ENCODE data around the gene KLHL29.

Gene KLHL29

GRCh38 chr2:23624378-23624777 lies 239.4 kb downstream of the KLHL29 start:
- no peak for DNase-seq

GRCh38 chr2:23624915-23625314 lies 239.9 kb downstream of the KLHL29 start:
- no peak for DNase-seq

- DNase-seq = no peak
Observed at GRCh38 chr2:23625726-23626125, 240.7 kb downstream of the KLHL29 start.

GRCh38 chr2:23626701-23627230 lies 241.8 kb downstream of the KLHL29 start:
- no peak for DNase-seq

- DNase-seq = no peak
Observed at GRCh38 chr2:23627236-23628009, 242.4 kb downstream of the KLHL29 start.

DNA sequence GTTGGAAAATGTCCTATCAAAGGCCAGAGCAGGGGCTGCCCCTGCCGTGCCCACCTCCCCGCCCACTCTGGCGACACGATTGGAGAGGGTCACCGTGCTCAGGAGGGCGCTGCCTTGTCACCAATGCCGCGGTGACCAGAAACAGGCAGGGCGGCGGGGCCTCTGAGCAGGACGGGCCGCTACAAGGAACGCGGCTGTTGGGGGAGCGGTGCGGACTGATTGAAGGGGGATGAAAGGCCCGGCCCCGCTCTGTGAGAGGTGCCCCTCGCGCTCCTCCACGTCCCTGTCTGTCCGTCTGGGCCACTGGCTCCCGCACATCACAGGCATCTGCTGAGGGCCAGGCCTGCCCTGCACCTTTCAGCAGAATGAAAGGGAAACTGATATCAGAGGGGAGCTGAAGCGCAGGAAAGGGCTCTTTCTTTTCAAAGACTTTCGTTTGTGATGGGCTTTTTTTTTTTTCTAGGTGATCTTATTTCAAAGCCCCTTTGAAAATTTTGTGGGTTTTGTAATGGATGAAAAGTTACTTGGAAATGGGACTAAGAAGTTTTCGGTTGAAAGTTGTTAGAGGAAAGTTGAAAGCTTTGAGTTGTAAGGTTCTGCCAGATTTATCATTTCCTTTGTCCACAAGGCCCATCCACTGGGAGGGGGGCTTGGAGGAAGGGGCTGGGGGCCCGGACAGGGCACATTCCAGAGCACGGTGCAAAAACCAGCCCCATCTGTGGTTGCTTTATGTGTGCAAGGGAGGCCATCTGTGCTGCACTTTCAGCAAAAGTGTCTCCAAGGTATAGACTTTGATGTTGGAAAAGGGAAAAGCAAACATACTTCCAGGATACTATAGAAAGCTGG lies 244.2 kb downstream of the KLHL29 start:
- no peak for DNase-seq

GRCh38 chr2:23629772-23630480 lies 244.9 kb downstream of the KLHL29 start:
- DNase-seq = no peak

- DNase-seq = no peak
Observed at GRCh38 chr2:23630961-23631360, 246.0 kb downstream of the KLHL29 start.

GRCh38 chr2:23631389-23631788 lies 246.4 kb downstream of the KLHL29 start:
- DNase-seq = no peak

- DNase-seq = no peak
Observed at GRCh38 chr2:23632386-23632785, 247.4 kb downstream of the KLHL29 start.

- DNase-seq = no peak
Observed at GRCh38 chr2:23632831-23633395, 247.9 kb downstream of the KLHL29 start.

DNA sequence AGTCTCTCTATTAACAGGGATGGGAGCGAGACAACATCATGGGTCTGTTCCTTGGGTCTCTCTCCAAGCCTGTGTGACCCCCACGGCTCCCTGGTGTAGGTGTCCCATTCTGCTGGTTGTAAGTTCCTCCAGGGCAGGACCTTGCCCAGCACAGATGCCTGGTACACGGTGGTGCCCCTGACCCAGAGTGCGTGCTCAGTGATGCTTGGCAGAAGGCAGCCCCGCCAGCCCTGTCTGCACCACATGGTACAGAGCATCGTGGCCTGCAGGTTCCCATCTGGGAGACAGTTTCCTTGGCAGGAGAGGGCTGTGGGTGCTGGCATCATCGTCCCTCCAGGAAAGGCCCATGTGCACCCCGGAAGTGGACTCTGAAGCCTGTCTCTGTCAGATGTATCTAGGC lies 249.0 kb downstream of the KLHL29 start:
- no peak for DNase-seq

GRCh38 chr2:23635442-23636340 lies 250.7 kb downstream of the KLHL29 start:
- no peak for DNase-seq

GRCh38 chr2:23636426-23636825 lies 251.4 kb downstream of the KLHL29 start:
- DNase-seq = no peak

DNA sequence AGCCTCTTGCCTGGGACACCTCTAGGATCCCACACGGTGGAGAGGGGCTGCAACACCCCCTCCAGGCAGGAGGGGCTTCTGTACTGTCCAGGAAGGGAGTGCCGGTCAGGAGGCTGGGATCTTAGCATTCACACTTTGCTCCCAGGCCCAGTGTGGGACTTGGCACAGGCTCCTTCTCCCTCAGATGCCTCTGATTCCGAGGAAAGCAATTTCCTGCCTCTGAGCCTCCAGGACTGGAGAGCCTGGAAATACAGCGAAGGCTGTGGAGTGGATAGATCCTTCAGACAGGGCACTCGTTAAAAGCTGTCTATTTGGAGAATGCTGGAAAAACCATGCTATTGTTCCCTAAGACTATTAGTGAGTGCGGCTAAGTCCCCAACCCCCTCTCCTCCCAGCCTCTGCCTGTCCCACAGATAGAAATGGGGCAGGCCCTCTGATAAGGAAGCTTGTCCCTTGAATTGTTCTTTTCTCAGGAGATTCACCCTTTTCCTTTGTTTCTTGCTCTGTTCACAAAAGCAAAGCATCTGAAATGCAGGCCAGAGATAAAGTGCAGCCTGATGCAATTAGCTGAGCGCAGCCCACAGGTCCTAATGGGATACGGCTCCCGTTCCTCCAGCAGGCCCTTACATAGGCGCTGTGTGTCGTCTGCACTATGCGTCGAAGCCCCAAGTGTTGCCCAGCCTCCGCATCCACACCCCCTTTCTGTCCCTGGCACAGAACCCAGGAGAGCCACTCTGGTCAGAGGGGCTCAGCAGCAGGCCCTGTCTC lies 252.2 kb downstream of the KLHL29 start:
- no peak for DNase-seq

DNA sequence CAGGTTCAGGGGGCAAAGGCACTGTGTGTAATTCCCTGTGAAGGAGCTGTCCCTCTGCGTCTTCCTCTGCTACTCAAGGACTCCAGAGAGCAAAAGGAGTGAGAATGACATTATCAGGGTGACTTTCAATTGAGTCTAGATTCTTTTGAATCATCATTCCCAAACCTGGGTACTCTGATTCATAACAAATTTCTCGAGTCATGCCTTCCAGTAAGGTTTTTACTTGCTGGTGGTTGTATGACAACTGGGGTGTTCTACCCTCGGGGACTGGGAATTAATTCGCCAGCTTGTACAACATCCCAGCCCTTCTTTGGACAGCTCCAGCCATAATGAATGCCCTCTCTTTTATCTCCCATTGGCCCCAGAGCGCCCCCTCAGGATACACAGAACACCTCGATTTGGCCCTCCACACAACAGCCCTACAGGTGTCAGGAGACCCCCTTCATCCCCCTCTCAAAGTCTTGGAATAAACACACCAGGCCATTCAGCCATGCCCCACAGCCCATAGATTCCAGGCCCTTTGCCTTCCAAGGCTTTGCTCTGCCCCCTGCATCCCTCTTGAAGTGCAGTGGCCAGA lies 254.5 kb downstream of the KLHL29 start:
- no peak for DNase-seq

GRCh38 chr2:23640711-23641110 lies 255.7 kb downstream of the KLHL29 start:
- DNase-seq = no peak

GRCh38 chr2:23642516-23642915 lies 257.5 kb downstream of the KLHL29 start:
- no peak for DNase-seq

- no peak for DNase-seq
Observed at GRCh38 chr2:23645230-23645808, 260.3 kb downstream of the KLHL29 start.

- no peak for DNase-seq
Observed at GRCh38 chr2:23647563-23647962, 262.6 kb downstream of the KLHL29 start.

All from activated T-cell treated with anti-CD3 and anti-CD28 coated beads, Interleukin-2, amount 50 U/mL, for 1 hour (primary cell).